ENCODE measurements around the gene PAX6.

Gene PAX6

GRCh38 chr11:31798057-31798553, 13.0 kb downstream of the PAX6 start:
- TF ChIP-seq, protein P1, sequence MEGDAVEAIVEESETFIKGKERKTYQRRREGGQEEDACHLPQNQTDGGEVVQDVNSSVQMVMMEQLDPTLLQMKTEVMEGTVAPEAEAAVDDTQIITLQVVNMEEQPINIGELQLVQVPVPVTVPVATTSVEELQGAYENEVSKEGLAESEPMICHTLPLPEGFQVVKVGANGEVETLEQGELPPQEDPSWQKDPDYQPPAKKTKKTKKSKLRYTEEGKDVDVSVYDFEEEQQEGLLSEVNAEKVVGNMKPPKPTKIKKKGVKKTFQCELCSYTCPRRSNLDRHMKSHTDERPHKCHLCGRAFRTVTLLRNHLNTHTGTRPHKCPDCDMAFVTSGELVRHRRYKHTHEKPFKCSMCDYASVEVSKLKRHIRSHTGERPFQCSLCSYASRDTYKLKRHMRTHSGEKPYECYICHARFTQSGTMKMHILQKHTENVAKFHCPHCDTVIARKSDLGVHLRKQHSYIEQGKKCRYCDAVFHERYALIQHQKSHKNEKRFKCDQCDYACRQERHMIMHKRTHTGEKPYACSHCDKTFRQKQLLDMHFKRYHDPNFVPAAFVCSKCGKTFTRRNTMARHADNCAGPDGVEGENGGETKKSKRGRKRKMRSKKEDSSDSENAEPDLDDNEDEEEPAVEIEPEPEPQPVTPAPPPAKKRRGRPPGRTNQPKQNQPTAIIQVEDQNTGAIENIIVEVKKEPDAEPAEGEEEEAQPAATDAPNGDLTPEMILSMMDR (IDR thresholded peaks at IDR 0.05; ENCODE audit: low read depth, low read length, missing control alignments): no peak
- no peak for DNase-seq (ENCODE audit: extremely low read depth, low read depth)
- no peak overlapping the region for H3K4me3 ChIP-seq (replicated peaks; ENCODE audit: low read depth, low read length)

GRCh38 chr11:31797190-31798056, 13.7 kb downstream of the PAX6 start:
- H3K4me3 ChIP-seq (replicated peaks; ENCODE audit: low read depth, low read length): no peak overlapping the region
- DNase-seq (ENCODE audit: extremely low read depth, low read depth): no peak
- TF ChIP-seq, protein P1 (IDR thresholded peaks at IDR 0.05; ENCODE audit: low read depth, low read length, missing control alignments): no peak

DNA sequence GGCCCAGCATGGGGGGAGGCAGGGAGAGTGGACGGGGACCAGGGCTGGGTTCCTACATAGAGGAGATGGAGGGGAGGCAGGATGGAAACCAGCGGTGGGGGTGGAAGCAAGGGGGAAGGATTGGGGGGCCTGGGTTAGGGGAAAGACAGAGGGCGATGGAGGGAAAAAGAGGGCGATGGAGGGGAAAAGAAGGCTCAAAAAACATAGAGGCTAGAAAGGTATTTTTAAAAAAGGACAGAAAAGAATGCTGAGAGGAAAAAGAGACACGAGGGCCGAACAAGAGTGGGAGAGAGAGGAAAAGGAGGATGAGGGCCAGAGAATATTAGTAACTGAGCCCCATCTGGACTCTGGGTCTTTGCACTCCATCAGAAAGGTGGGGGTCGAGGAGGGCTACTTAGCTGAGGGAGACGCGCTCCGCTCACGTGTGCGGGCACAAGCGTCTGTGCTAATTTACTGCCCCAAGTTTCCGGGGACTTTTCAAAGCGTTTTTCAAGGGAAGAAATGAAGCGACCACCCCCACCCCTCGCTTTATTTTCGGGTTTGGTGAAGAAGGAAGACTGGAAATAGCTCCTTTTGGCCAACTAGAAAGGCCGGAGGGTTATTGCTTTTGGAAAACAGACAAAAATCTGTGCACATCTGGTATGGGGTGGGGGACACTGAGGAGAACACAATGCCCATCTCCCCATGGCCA, 14.5 kb downstream of the PAX6 start:
- TF ChIP-seq, protein P1 (IDR thresholded peaks at IDR 0.05; ENCODE audit: low read depth, low read length, missing control alignments): no peak
- no peak for DNase-seq (ENCODE audit: extremely low read depth, low read depth)

DNA sequence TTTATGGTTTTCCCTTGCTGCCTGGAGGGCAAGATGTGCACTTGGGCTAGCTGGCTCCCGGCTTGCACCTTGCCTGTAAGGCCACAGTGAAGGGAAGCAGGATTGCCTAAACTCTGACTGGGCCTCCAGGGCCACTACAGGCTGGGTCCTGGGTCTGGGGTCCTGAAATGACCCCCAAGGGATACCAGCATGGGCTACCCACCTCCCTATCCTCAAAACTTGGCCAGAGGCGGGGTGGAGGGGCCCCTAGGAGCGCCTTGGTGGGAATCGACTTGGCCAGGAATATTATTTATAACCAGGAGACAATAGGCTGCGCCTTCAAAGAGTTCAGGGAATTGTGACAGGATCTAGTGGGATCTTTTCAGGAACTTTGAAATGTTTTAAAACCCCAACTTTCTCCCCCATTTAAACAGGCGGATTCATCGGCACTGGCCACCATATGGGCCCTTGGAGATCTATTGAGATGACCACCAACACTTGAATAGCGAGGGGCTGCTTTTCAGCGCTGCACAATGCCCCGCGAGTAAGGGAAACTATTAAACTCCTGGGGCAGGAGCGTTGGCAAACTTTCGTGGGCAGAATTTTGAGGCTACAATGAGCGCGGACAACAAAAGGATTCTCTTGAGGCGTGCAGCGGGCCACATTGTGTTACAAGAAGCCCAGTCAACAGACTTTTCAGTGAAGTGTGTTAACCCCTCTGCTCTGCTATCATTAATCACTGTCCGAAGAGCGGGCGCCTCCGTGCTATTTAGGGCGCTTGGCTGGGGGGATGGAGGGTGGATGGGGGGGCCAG, 15.2 kb downstream of the PAX6 start:
- TF ChIP-seq, protein P1 (IDR thresholded peaks at IDR 0.05; ENCODE audit: low read depth, low read length, missing control alignments): no peak
- H3K4me3 ChIP-seq (replicated peaks; ENCODE audit: low read depth, low read length): no peak overlapping the region
- DNase-seq (ENCODE audit: extremely low read depth, low read depth): no peak

More for the DNA sequence above, 14.5 kb downstream of the PAX6 start:
- H3K4me3 ChIP-seq (replicated peaks; ENCODE audit: low read depth, low read length): no peak overlapping the region

DNA sequence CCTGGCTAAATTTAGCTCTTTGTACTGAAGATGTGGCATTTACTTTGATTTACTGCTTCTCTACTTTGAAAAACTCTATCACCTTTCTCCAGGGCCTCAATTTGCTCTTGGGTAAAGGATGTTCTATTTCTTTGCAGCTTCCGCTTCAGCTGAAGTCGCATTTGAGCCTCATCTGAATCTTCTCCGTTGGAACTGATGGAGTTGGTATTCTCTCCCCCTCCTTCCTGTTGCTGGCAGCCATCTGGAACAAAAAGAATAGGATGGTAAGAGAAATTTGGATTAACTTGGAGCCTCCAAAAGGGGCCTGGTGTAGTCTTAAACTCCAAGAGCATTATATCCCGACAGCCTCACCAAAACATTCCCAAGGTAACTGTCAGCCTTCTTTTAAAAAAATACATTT, 16.6 kb downstream of the PAX6 start:
- TF ChIP-seq, protein P1 (IDR thresholded peaks at IDR 0.05; ENCODE audit: low read depth, low read length, missing control alignments): no peak

DNA sequence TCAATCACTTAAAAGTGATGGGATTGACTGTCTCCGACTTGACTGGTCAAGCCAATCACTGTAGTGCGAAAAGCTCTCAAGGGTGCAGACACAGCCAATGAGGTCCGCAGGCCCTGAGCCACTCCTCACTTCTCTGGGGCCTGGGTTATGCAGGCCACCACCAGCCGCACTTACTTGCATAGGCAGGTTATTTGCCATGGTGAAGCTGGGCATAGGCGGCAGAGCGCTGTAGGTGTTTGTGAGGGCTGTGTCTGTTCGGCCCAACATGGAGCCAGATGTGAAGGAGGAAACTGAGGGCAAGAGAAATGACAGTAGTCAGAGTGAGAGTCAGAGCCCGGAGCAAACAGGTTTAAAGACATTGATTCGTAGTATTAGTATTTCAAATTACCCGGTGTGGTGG, 17.9 kb downstream of the PAX6 start:
- no peak overlapping the region for H3K4me3 ChIP-seq (replicated peaks; ENCODE audit: low read depth, low read length)
- TF ChIP-seq, protein P1 (IDR thresholded peaks at IDR 0.05; ENCODE audit: low read depth, low read length, missing control alignments): no peak
- no peak for DNase-seq (ENCODE audit: extremely low read depth, low read depth)

More for the DNA sequence above, 16.6 kb downstream of the PAX6 start:
- DNase-seq (ENCODE audit: extremely low read depth, low read depth): no peak
- H3K4me3 ChIP-seq (replicated peaks; ENCODE audit: low read depth, low read length): no peak overlapping the region
